Measurements from ENCODE around the gene ASB10.

Gene ASB10

GRCh38 chr7:151166629-151167196 is 20.3 kb downstream of the ASB10 start:
- DNase-seq (ENCODE audit: low spot score), result no peak

- DNase-seq (ENCODE audit: low spot score), result no peak
Measured at GRCh38 chr7:151161757-151162156, 25.3 kb downstream of the ASB10 start.

GRCh38 chr7:151157645-151158329 is 29.3 kb downstream of the ASB10 start:
- DNase-seq (ENCODE audit: low spot score), result no peak

- no peak for DNase-seq (ENCODE audit: low spot score)
Measured at GRCh38 chr7:151152643-151153513, 34.2 kb downstream of the ASB10 start.

GRCh38 chr7:151150388-151150787 is 36.7 kb downstream of the ASB10 start:
- no peak for DNase-seq (ENCODE audit: low spot score)

- DNase-seq (ENCODE audit: low spot score), result no peak
Measured at GRCh38 chr7:151148319-151149259, 38.5 kb downstream of the ASB10 start.

GRCh38 chr7:151146761-151147160 is 40.3 kb downstream of the ASB10 start:
- DNase-seq (ENCODE audit: low spot score), result no peak

GRCh38 chr7:151144387-151144786 is 42.7 kb downstream of the ASB10 start:
- no peak for DNase-seq (ENCODE audit: low spot score)

GRCh38 chr7:151143261-151144015 is 43.6 kb downstream of the ASB10 start:
- no peak for DNase-seq (ENCODE audit: low spot score)

GRCh38 chr7:151142686-151143040 is 44.4 kb downstream of the ASB10 start:
- DNase-seq (ENCODE audit: low spot score), result no peak

- no peak for DNase-seq (ENCODE audit: low spot score)
Measured at GRCh38 chr7:151141855-151142685, 45.0 kb downstream of the ASB10 start.

GRCh38 chr7:151141311-151141854 is 45.7 kb downstream of the ASB10 start:
- no peak for DNase-seq (ENCODE audit: low spot score)

- DNase-seq (ENCODE audit: low spot score), result no peak
Measured at GRCh38 chr7:151140826-151141225, 46.2 kb downstream of the ASB10 start.

- no peak for DNase-seq (ENCODE audit: low spot score)
Measured at GRCh38 chr7:151139791-151140190, 47.3 kb downstream of the ASB10 start.

- DNase-seq (ENCODE audit: low spot score), result no peak
Measured at GRCh38 chr7:151139071-151139790, 47.8 kb downstream of the ASB10 start.

- DNase-seq (ENCODE audit: low spot score), result no peak
Measured at GRCh38 chr7:151138153-151138851, 48.7 kb downstream of the ASB10 start.

- DNase-seq (ENCODE audit: low spot score), result no peak
Measured at GRCh38 chr7:151137791-151138152, 49.3 kb downstream of the ASB10 start.

GRCh38 chr7:151137076-151137675 is 49.9 kb downstream of the ASB10 start:
- DNase-seq (ENCODE audit: low spot score), result no peak

All from HuH-7.5 (cell line).